Endometrial microvascular endothelial cells (primary cell): Measurements from ENCODE around the gene PLOD2. TPM values are rescaled to one million over a fixed set of nuclear protein-coding genes. Genes with fewer than 3 reads are reported as not detected.

ENCODE experiments used
- in situ Hi-C: cut with HindIII; loops from 2 replicates; pipeline ENCODE4 v1.10.0; 2017; ENCODE audit warnings: low sequenced_read_pairs, low pct_unique_long_range_greater_than_20kb; ENCODE audit errors: inconsistent ontology term
- total RNA-seq: library from RNA; depleted of rRNA; stranded (reverse); fragments of >200 nt; gene quantifications from one replicate; pipeline ENCODE4 v1.2.3, GENCODE V29; 2015; ENCODE audit errors: inconsistent ontology term

Gene PLOD2
- total RNA-seq, 1 donor from 2014 or later = 151 TPM

GRCh38 chr3:146024260-146024659, 136.7 kb downstream of the PLOD2 start:
- in situ Hi-C loops = no loop called here

GRCh38 chr3:146020969-146021368, 140.0 kb downstream of the PLOD2 start:
- in situ Hi-C loops = no loop called here

GRCh38 chr3:146019508-146019907, 141.5 kb downstream of the PLOD2 start:
- in situ Hi-C loops = no loop called here

Other genes starting within 250 kb of the PLOD2 start
- gene PLSCR4, start 89.9 kb upstream of the PLOD2 start, total RNA-seq = 32.3 TPM